Left renal cortex interstitium (tissue), 4 donors: ENCODE measurements around the gene TJP3. TPM values are rescaled to one million over a fixed set of nuclear protein-coding genes. Genes with fewer than 3 reads are reported as not detected.

Experiments
- DNase-seq, 4 donors: peaks; one replicate each; pipeline ENCODE4 v3.0.0-alpha.2; 2013; ENCODE audit warnings: low read depth in 4 of 4, low spot score in 2 of 4, missing footprints in 1 of 4
- polyA plus RNA-seq, 4 donors: library from polyadenylated mRNA; unstranded; fragments of 120-200 nt; gene quantifications; one replicate each; pipeline ENCODE4 v1.2.1, GENCODE V29; 2013; ENCODE audit not compliant: insufficient read length in 4 of 4

The TJP3 gene
- polyA plus RNA-seq, 4 donors = 8.6 to 16.0 (median 11.3) TPM

DNA sequence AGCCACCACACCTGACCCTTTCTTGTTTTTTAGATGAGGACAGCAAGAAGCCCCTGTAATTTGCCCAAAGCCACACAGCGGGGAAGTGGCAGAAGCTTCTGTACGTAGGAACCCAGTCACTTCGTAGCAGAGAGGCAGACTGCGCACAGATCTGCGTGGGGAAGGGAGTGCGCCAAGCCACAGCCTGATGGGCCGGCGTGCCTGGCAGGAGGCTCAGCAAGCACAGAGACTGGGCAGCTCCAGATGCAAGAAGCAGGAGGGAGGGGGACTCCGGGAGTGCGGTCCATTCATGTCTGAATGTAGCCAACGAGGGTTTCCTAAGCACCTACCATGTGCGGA, 347 bp upstream of the TJP3 start:
- DNase-seq = no peak

DNA sequence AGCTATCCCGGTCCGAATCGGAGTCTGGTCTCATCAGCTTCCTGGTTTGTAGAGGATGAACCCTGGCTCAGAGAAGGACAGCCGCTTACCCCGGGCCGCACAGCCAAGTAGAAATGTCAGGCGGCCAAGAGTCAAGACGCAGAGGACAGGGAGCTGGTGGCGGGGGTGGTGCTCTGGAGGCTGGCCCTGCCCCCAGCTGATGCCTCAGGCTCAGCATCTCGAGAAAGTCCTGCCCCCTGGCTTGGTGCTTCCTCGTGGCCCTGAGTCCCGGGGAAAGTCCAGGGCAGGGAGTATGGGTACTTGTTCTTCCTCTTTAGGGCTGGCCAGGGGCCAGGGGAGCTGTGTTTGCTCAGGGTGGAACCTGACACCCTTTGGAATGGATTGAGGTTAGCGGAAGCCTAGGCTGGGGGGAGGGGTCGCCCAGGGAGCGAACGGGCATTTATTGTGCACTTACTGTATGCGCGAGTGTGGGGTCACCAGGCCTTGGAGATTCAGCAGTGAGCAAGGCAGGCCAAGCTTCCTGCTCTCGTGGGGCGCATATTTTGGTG, 2.2 kb downstream of the TJP3 start:
- no peak for DNase-seq

DNA sequence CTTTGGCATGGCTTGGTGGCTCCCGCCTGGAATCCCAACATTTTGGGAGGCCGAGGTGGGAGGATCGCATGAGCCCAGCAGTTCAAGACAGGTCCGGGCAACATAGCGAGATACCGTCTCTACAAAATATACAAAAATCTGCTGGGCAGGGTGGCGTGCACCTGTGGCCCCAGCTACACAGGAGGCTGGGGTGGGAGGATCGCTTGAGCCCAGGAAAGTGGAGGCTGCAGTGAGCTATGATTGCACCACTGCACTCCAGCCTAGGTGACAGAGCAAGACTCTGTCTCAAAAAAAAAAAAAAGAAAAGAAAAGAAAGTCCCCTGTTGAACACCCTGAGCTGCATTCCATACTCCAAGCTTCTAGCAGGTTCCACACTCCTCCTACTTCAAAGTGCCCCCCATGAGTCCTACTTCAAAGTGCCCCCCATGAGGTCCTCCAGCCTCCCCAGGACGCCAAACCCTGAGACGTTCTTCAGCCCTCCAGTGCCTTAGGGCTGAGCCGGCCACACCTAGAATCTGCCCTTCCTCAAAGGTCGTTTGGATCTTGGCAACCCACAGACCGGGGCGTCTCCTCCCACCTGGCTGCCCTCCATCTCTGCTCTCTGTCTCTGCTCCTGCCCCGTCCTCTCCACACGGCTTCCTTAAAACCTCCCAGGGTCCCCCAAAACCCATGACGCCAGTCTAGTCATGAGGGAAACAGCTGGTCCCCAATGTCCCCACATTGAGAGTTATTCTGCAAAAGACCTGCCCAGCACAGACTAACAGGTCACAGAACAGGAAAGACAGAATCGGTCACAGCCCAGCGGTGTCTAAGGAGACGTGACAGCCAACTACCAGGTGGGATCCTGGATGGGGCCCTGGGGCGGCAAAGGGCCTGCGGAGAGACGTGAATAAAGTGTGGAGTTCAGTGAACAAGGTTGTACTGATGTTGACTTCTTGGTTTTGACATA, 4.8 kb downstream of the TJP3 start:
- DNase-seq = no peak

DNA sequence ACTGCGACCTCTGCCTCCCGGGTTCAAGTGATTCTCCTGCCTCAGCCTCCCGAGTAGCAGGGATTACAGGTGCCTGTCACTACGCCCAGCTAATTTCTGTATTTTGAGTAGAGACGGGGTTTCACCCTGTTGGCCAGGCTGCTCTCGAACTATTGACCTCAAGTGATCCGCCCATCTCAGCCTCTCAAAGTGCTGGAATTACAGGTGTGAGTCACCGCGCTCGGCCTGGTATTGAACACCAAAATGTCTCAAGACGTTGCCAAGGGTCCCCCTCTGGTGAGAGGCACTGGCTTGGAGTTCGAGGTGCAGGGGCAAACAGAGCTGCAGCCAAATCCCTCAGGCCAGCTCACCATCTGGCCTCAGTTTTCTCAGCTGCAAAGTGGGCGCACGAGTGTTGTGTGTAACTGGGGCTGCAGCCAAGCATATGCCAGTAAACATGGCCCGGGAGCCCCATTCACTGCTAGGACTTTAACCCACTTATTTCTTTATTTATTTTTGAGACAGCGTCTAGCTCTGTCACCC, 8.0 kb downstream of the TJP3 start:
- DNase-seq = no peak

DNA sequence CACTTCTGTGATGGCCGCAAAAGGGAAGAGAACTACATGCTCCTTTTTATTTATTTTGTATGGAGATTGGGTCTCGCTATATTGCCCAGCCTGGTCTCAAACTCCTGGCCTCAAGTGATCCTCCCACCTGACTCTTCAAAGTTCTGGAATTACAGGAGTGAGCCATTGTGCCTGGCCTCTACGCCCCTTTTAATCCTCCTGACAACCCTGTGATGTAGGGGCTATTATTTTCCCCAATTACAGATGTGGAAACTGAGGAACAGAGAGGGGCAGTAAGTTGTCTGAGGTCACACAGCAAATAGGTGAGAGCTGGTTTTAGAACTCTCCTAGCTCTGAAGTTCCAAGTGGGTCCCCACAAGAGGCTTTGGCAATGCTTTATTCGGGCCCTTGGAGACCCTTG, 11.7 kb downstream of the TJP3 start:
- no peak for DNase-seq

DNA sequence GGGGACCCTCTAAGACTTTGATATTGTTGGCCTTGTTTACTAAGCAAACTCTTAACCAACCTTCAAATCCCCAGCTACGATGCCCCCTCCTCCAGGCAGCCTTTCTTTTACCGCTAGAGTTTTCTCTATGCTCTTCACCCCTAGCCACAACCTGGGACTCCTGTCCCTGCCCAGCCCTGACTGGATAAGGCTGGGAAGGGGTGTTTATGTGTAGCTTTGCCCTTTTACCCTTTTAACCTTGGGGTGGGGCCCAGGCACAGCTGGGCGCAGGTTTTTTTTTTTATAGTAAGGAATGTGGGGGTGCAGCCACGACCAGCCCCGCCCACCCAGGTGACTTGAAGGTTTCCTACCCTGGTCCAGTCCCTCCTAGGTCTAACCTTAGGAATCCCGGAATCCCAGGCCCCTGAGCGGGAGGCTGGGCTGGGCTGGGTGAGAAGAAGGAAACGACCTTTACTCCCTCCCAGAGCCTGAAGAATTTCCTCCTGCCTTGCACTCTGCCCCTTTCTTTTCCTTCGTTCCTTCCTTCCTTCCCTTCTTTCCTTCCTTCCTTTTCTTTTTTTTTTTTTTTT, 12.2 kb downstream of the TJP3 start:
- no peak for DNase-seq

DNA sequence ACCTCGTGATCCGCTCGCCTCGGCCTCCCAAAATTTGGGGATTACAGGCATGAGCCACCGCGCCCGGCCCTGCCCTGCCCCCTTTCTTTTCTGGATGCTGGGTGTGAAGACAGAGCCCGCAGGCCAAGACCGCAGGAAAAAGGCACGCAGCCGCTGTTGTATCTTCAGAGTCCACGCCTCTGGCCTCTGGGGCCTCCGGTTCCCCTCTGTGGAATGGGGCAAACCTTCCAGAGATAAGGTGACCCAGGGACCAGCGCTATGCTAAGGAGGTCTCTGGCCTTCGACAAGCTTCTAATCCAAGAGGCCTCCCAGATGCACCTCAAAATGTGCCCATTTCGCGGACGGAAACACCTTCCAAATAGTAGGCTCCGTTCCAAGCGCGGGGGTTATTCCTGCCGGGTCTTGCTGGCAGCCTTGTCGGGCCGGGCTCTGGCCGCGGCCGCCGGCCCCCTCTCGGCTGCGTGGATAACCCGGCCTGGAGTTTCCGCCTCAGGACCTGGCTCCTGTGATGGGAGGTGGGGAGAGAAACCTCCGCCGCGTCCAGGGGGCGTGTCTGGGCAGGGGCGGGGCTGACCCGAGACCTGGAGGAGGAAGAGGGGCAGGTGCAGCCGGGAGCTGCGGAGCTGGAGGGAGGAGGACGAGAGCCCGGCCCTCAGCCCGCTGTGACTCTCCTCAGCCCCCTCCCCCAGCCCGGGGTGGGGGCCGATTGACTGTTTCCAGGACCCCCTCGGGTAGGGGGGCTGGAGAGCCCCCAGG, 13.1 kb downstream of the TJP3 start:
- peak in 3 of 4 donors; percentile 63 to 78 (median 65) for DNase-seq

DNA sequence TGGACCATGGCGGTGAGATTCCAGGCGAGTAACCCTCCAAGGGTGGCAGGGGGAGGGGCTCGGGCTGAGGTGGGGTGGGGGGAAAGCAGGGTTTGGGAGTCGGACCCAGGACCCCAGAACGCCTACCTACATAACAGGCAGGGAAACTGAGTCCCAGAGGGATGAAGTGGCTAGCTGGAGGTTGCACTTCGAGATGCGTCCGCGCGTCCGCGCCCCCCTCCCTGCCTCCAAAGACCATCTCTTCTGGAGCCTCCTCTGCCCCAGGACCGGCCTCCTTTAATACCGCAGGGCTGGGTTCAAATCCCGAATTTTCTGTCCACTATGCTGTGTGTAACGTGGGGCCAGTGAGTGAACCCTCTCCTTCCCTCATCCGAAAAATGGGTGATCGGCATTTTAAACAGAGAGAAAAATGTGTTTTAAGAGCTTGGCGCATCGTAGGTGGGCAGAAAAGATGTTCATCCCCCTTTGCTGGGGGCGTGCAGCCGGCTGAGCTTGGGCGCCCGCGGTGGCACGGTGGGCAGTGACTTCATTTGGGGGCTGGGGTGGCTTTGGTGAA, 13.8 kb downstream of the TJP3 start:
- no peak for DNase-seq

DNA sequence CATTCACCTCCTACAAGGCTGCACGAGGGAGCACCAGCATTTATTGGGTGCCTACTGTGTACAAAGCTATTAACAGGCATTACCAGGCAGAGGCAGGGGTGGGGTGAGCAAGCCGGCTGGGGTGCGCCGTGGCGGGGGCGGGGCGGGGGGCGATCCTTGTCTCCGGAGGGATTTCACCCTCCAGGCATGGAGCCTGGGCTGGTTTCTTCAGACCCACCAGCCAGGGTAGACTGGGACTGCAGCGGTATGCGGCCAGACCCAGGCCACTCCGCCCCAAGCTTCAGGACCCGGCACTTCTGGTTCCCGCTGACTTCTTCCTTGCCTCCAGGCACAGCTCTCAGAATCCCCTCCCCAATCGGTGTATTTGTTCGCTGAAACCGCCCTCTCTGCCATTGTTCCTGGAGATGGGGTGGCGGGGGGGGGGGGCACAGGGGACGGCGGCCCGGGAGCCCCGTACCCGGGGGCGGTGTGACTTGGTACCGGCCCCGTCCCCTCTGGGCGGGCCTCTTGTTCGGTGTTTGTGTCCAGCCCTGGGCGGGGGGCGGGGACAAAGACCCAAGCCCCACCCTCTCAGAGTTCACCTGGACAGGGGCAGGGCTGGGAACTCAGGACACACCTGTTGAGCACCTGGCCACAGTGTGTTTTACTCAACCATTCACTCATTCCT, 14.4 kb downstream of the TJP3 start:
- no peak for DNase-seq

DNA sequence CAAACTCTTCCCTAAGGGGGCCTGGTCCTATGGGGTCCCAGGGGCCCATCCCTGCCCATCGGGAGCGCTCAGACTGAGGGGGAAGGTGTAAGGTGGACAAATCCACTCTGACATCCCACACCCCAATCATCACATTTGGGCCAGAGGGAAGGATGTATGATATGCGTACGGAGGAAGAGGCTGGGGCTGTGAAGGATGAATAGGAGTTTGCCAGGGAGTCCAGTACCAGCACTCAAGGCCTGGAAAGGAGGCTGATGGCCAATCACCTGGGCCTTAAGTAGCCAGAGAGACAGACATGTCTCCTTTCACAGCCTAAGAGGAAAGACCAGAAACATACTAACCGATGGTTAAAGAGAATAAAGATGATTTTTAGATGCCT, 14.9 kb downstream of the TJP3 start:
- DNase-seq = no peak

DNA sequence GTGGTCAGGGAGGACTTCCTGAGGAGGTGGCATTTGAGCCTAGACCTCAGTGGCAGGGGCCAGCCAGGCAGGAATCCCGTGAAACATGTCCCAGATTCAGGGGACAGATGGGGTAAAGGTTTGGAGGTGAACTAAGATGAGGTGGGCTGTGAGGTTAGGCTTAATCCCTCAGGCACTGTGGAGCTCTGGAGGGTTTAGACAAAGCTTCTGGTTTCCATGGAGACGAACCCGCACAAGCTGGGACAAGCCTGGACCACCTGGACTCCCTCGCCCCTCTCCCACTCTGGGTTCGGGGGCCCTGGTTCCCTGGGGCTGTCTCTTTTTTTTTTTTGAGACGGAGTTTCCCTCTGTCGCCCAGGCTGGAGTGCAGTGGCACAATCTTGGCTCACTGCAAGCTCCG, 15.7 kb downstream of the TJP3 start:
- no peak for DNase-seq

DNA sequence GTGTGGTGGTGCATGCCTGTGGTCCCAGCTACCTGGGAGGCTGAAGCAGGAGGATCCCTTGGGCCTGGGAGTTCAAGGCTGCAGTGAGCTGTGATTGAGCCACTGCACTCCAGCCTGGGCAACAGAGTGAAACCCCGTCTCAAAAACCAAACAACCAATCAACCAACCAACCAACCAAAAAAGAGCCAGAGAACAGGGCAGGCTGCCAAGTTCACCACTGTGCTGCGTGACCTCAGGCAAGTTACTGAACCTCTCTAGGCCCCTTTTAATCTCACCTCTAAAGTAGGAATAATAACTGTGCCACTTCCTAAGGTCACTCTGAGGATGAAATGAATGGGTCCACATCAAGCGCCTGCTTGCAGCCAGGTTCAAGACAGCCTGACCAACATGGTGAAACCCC, 16.9 kb downstream of the TJP3 start:
- no peak for DNase-seq

DNA sequence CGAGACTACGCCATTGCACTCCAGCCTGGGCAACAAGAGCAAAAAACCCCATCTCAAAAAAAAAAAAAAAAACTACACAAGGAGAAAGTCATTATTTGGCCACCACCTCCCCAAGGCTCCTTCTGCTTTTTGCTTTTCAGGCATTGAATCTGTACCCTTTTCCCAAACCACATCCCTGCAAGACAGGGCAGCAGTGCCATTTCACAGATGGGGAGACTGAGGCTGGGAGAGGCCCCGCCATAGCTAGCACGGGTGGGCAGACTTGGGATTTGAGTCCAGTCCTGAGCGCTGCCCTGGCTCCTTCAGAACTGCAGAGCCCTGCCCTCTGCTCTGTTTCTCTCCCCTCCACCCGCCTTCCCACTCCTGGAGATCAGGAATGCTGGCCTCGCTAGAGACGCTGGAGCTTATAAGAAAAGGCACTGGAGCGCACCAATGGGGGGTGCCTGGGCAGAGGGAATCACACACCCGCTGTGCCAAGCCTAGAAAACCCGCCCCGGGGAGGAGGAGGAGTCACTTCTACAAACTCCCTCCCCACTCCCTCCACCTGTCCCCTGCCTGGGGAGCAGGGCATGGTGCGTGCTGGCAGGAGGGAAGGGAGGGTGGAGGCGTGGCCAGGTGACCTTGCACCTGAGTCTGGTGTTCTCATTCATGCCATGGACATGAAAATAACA, 17.6 kb downstream of the TJP3 start:
- DNase-seq = peak in 2 of 4 donors; percentile 34 to 61

DNA sequence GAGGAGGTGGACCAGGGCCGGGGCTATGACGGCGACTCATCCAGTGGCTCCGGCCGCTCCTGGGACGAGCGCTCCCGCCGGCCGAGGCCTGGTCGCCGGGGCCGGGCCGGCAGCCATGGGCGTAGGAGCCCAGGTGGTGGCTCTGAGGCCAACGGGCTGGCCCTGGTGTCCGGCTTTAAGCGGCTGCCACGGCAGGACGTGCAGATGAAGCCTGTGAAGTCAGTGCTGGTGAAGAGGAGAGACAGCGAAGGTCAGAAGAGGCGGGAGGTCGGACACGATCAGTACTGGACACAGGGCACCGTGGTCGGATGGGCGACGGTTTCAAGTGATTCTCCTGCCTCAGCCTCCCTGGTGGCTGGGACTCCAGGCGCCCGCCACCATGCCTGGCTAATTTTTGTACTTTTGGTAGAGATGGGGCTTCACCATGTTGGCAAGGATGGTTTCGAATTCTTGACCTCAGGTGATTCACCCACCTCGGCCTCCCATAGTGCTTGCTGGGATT, 22.3 kb downstream of the TJP3 start:
- DNase-seq = no peak

DNA sequence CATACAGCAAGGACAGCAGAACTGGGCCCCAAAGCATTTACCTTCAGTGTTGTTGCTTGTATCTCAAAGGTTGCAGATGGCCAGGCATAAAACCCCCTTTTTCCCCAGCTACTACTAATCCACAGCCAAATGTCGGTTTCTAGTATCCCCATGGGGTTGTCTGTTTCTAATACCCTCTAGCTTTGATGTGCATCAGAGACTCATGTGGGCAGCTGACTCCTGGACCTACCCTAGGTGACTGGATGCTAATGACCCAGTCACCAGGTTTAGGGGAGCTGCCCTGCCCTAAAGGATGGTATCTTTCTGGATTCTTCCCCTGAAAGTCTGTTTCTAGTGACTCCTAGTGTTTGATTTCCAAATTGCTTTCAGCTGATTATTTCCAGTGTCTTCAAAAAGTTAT, 23.9 kb downstream of the TJP3 start:
- DNase-seq = no peak

DNA sequence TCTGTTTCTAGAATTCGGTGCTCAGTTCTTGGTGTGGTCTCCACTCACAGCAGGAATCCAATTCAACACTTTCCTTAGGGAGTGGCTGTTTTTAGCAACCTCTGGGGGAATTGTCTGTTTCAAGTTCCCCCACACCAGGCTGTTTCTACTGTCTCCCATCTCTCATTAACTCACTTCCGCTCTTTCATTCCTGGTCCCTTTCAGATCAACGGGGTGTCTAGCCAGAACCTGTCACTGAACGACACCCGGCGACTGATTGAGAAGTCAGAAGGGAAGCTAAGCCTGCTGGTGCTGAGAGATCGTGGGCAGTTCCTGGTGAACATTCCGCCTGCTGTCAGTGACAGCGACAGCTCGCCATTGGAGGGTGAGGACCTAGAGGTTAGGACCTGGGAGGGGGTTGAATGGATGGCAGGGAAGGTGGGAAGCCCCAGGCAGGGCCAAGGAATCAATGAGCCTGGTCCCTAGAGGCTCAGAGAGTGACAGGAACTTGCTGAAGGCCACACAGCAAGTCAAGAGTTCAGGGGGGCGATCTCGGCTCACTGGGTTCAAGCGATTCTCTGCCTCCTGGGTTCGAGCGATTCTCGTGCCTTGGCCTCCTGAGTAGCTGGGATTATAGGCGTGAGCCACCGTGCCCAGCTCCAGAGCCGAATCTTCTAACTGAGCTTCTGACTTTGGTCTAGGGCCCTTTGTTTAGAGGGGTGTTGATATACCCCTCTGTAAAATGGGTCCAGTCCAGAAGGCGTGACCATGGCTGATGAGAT, 25.5 kb downstream of the TJP3 start:
- no peak for DNase-seq

DNA sequence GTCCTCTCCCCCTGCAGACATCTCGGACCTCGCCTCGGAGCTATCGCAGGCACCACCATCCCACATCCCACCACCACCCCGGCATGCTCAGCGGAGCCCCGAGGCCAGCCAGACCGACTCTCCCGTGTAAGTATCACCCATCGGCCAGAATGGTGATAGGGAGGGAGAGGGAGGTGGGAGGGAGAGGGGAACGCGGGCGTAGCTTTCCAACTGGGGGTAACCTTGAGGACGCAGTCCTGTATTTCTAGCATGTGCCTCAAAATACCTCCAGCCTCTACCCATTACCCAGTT, 26.1 kb downstream of the TJP3 start:
- no peak for DNase-seq

DNA sequence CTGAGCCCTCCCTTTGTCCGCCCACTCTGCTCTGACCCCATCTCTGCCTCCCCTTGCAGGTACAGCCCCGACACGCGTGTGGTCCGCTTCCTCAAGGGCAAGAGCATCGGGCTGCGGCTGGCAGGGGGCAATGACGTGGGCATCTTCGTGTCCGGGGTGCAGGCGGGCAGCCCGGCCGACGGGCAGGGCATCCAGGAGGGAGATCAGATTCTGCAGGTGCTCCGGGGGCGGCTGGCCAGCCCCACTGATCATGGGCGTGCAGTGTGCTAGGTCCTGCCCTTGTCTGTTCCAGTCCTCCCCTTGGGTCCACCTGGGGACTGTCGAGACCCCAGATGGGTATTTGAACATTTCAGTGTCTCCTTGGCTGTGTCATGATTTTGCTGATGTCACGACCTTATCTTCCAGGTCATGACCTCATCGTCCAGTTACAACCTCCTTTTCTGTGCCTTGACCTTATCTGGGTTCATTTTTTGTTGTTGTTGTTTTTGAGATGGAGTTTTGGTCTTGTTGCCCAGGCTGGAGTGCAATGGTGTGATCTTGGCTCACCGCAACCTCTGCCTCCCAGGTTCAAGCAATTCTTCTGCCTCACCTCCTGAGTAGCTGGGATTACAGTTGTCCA, 28.0 kb downstream of the TJP3 start:
- no peak for DNase-seq
